ENCODE results near the gene TCHP. TPM values are rescaled to one million over a fixed set of nuclear protein-coding genes. Genes with fewer than 3 reads are reported as not detected.

The TCHP gene
- total RNA-seq, 2 experiments from 2014 or later: 13.3 to 29.8 TPM

GRCh38 chr12:109947521-109947920 is 47.4 kb downstream of the TCHP start:
- intact Hi-C loops (cut with micrococcal nuclease; ENCODE audit: unreplicated experiment): loop anchor here (5.0 kb wide), 1 partner anchor 35 kb away; no protein-coding TSS in a partner anchor
- no peaks in the 10 kb centered on the region for H3K9me3 ChIP-seq (ENCODE audit: low read length)
- no peak overlapping the region for H3K27ac ChIP-seq (ENCODE audit: low read depth, low read length, poor library complexity, severe bottlenecking)
- TF ChIP-seq EZH2phosphoT487 (IDR thresholded peaks at IDR 0.05; ENCODE audit: borderline replicate concordance, low read depth, low read length): no peak
- TF ChIP-seq, protein P1, sequence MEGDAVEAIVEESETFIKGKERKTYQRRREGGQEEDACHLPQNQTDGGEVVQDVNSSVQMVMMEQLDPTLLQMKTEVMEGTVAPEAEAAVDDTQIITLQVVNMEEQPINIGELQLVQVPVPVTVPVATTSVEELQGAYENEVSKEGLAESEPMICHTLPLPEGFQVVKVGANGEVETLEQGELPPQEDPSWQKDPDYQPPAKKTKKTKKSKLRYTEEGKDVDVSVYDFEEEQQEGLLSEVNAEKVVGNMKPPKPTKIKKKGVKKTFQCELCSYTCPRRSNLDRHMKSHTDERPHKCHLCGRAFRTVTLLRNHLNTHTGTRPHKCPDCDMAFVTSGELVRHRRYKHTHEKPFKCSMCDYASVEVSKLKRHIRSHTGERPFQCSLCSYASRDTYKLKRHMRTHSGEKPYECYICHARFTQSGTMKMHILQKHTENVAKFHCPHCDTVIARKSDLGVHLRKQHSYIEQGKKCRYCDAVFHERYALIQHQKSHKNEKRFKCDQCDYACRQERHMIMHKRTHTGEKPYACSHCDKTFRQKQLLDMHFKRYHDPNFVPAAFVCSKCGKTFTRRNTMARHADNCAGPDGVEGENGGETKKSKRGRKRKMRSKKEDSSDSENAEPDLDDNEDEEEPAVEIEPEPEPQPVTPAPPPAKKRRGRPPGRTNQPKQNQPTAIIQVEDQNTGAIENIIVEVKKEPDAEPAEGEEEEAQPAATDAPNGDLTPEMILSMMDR (conservative IDR thresholded peaks at IDR 0.05; ENCODE audit: low read length): no peak
- H4K20me1 ChIP-seq (ENCODE audit: insufficient read depth, low read length): no peaks in the 10 kb centered on the region
- H2AFZ ChIP-seq (ENCODE audit: low read length): no peak overlapping the region
- ChIA-PET CTCF (ENCODE audit: unreplicated experiment) (no interaction called here), POLR2A (no interaction called here)
- no TSS peak for BruUV-seq (replicated peaks)
- H3K4me1 ChIP-seq (ENCODE audit: insufficient read depth, low read length, poor library complexity, severe bottlenecking): peaks cover 4% of the 10 kb centered on the region
- H3K4me2 ChIP-seq (ENCODE audit: low read length): no peak overlapping the region
- H3K36me3 ChIP-seq (ENCODE audit: insufficient read depth, low read length): peaks cover 97% of the 10 kb centered on the region
- DNase-seq (ENCODE audit: low spot score): no peak
- no peaks in the 10 kb centered on the region for H3K9me2 ChIP-seq (ENCODE audit: insufficient read depth, low read length)
- H3K4me3 ChIP-seq (ENCODE audit: low read depth, low read length, poor library complexity, severe bottlenecking): no peak overlapping the region
- no peaks in the 10 kb centered on the region for H3K79me2 ChIP-seq (ENCODE audit: insufficient read depth, low read depth, low read length)

DNA sequence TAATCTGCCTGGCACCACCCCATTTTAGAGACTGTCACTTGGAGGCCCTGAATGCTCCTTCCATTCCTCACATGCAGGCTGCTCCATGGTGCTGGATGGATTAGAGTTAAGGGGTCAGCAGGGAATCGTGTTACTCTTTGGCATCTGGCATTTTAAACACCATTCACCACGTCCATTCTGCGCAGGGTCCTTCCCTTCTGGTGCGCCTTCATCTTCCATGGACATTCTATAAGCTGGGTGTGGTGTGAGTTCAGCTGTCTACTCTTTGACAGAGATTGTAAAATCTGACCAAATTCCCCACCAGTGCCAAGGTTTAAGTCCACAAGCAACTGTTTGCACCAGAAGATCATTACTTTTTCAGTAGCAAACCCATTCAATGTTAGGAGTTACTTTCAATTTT is 48.3 kb downstream of the TCHP start:
- no peaks in the 10 kb centered on the region for H4K20me1 ChIP-seq (ENCODE audit: insufficient read depth, low read length)
- H3K9me2 ChIP-seq (ENCODE audit: insufficient read depth, low read length): no peaks in the 10 kb centered on the region
- intact Hi-C loops (cut with micrococcal nuclease; ENCODE audit: unreplicated experiment): loop anchor here (5.0 kb wide), 1 partner anchor 34 kb away; no protein-coding TSS in a partner anchor
- CTCF ChIA-PET (ENCODE audit: unreplicated experiment): no interaction called here
- no peak overlapping the region for H3K27ac ChIP-seq (ENCODE audit: low read depth, low read length, poor library complexity, severe bottlenecking)
- H2AFZ ChIP-seq (ENCODE audit: low read length): no peak overlapping the region
- peaks cover 98% of the 10 kb centered on the region for H3K36me3 ChIP-seq (ENCODE audit: insufficient read depth, low read length)
- TF ChIP-seq, protein P1 (conservative IDR thresholded peaks at IDR 0.05; ENCODE audit: low read length): no peak
- TF ChIP-seq EZH2phosphoT487 (IDR thresholded peaks at IDR 0.05; ENCODE audit: borderline replicate concordance, low read depth, low read length): no peak
- BruUV-seq (replicated peaks): no TSS peak
- H3K9me3 ChIP-seq (ENCODE audit: low read length): no peaks in the 10 kb centered on the region
- peaks cover 4% of the 10 kb centered on the region for H3K4me1 ChIP-seq (ENCODE audit: insufficient read depth, low read length, poor library complexity, severe bottlenecking)
- no peaks in the 10 kb centered on the region for H3K79me2 ChIP-seq (ENCODE audit: insufficient read depth, low read depth, low read length)
- H3K4me3 ChIP-seq (ENCODE audit: low read depth, low read length, poor library complexity, severe bottlenecking): no peak overlapping the region
- POLR2A ChIA-PET: no interaction called here
- DNase-seq (ENCODE audit: low spot score): no peak
- H3K4me2 ChIP-seq (ENCODE audit: low read length): no peak overlapping the region

DNA sequence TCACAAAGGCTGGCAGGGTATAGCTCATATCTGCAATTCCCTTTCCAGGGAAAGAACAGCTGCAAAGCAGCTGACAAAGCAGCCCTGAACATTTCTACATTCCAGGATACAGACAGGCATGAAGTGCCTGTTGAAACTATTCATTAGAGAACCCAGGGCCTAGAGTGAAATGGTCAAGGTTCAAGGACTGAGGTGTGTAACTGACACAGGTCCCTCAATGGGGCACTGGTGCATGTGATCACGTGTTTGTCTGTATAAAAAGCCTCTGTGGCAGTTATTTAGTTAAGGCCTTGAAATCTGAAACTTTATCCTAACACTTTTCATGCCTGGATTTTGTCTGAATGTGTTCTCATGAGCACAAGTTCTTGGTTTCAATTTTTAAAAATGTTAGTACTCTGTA is 49.0 kb downstream of the TCHP start:
- POLR2A ChIA-PET: interaction anchor here (0.5 kb wide), 1 partner anchor 77 kb away, joined by 4 read pairs; no protein-coding TSS in a partner anchor
- BruUV-seq (replicated peaks): no TSS peak

More for the DNA sequence above, 49.0 kb downstream of the TCHP start:
- no peak overlapping the region for H3K4me2 ChIP-seq (ENCODE audit: low read length)
- no peak overlapping the region for H3K4me3 ChIP-seq (ENCODE audit: low read depth, low read length, poor library complexity, severe bottlenecking)
- H3K9me3 ChIP-seq (ENCODE audit: low read length): no peaks in the 10 kb centered on the region
- H3K4me1 ChIP-seq (ENCODE audit: insufficient read depth, low read length, poor library complexity, severe bottlenecking): peaks cover 4% of the 10 kb centered on the region
- peaks cover 98% of the 10 kb centered on the region for H3K36me3 ChIP-seq (ENCODE audit: insufficient read depth, low read length)
- TF ChIP-seq EZH2phosphoT487 (IDR thresholded peaks at IDR 0.05; ENCODE audit: borderline replicate concordance, low read depth, low read length): no peak
- TF ChIP-seq, protein P1 (conservative IDR thresholded peaks at IDR 0.05; ENCODE audit: low read length): no peak
- H3K9me2 ChIP-seq (ENCODE audit: insufficient read depth, low read length): no peaks in the 10 kb centered on the region
- H4K20me1 ChIP-seq (ENCODE audit: insufficient read depth, low read length): no peaks in the 10 kb centered on the region
- intact Hi-C loops (cut with micrococcal nuclease; ENCODE audit: unreplicated experiment): loop anchor here (5.0 kb wide), 1 partner anchor 33 kb away; no protein-coding TSS in a partner anchor
- H3K27ac ChIP-seq (ENCODE audit: low read depth, low read length, poor library complexity, severe bottlenecking): no peak overlapping the region
- no peak for DNase-seq (ENCODE audit: low spot score)
- H3K79me2 ChIP-seq (ENCODE audit: insufficient read depth, low read depth, low read length): no peaks in the 10 kb centered on the region
- no peak overlapping the region for H2AFZ ChIP-seq (ENCODE audit: low read length)
- CTCF ChIA-PET (ENCODE audit: unreplicated experiment): no interaction called here
